Activated naive CD8-positive, alpha-beta T cell treated with anti-CD3 and anti-CD28 coated beads, Interleukin-2, amount 10 ng/mL, durations not matched to agents 7 days and 5 days (primary cell): Measurements from ENCODE around the gene SPDYE2. TPM values are rescaled to one million over a fixed set of nuclear protein-coding genes. Genes with fewer than 3 reads are reported as not detected.
"Not testable (repeated sequence)": the region's sequence is repeated elsewhere in the genome, so short reads cannot be mapped to it uniquely, and the experiment has no call there.

ENCODE experiments used
- ATAC-seq: fragments of 150-1000 bp; cut with Tn5 transposase; one replicate; pipeline ENCODE4 v1.10.0; 2021; ENCODE audit warnings: low read depth, moderate library complexity
- POLR2A ChIA-PET: fragments of 350-600 bp; sonication (Branson Sonifier 250); formaldehyde crosslinking; loops from one replicate; lab custom pipeline; 2021; ENCODE audit warnings: antibody characterized with exemption; lab: Charles Lee
- DNase-seq: peaks from one replicate; pipeline ENCODE4 v3.0.0; 2021
- H3K27ac Mint-ChIP-seq: one replicate; pipeline ENCODE4 v1.8.0; 2022; ENCODE audit warnings: mild to moderate bottlenecking, mixed read lengths
- H3K27me3 Mint-ChIP-seq: one replicate; pipeline ENCODE4 v1.8.0; 2022; ENCODE audit warnings: mild to moderate bottlenecking, moderate library complexity, mixed read lengths
- H3K36me3 Mint-ChIP-seq: one replicate; pipeline ENCODE4 v1.8.0; 2021; ENCODE audit warnings: mild to moderate bottlenecking, mixed read lengths
- H3K4me1 Mint-ChIP-seq: one replicate; pipeline ENCODE4 v1.8.0; 2021; ENCODE audit warnings: mixed read lengths
- H3K4me3 Mint-ChIP-seq: one replicate; pipeline ENCODE4 v1.8.0; 2022; ENCODE audit warnings: mild to moderate bottlenecking, moderate library complexity, mixed read lengths
- H3K9me3 Mint-ChIP-seq: one replicate; pipeline ENCODE4 v1.8.0; 2021; ENCODE audit warnings: mixed read lengths
- total RNA-seq, 2 experiments: library from RNA; stranded (reverse); gene quantifications; one replicate each; pipeline ENCODE4 v1.2.3, GENCODE V29; 2021

SPDYE2 gene
- under 1 TPM in 1 of 2 experiments, not detected in 1; 0.28 TPM for total RNA-seq

- H3K36me3 Mint-ChIP-seq, ATAC-seq, H3K27me3 Mint-ChIP-seq, H3K9me3 Mint-ChIP-seq, DNase-seq, H3K4me1 Mint-ChIP-seq, POLR2A ChIA-PET, H3K4me3 Mint-ChIP-seq, H3K27ac Mint-ChIP-seq: not testable (repeated sequence)
These were observed at the start of gene SPDYE2 for GRCh38 chr7:102550808-102551422. Gene SPDYE2, plus strand, starts transcription at chr7:102551226. Its CDS starts 2,030 bp downstream, at chr7:102553256.

- POLR2A ChIA-PET, H3K4me1 Mint-ChIP-seq, H3K36me3 Mint-ChIP-seq, H3K27ac Mint-ChIP-seq, H3K4me3 Mint-ChIP-seq, DNase-seq, H3K9me3 Mint-ChIP-seq, H3K27me3 Mint-ChIP-seq, ATAC-seq: not testable (repeated sequence)
These were observed 47.9 kb upstream of the SPDYE2 start for GRCh38 chr7:102503141-102503540.

- H3K4me1 Mint-ChIP-seq, H3K27ac Mint-ChIP-seq, DNase-seq, H3K27me3 Mint-ChIP-seq, POLR2A ChIA-PET, H3K9me3 Mint-ChIP-seq, ATAC-seq, H3K4me3 Mint-ChIP-seq, H3K36me3 Mint-ChIP-seq: not testable (repeated sequence)
These were observed 45.5 kb upstream of the SPDYE2 start for GRCh38 chr7:102505298-102506185.

- POLR2A ChIA-PET, DNase-seq, H3K4me3 Mint-ChIP-seq, H3K27ac Mint-ChIP-seq, H3K36me3 Mint-ChIP-seq, H3K4me1 Mint-ChIP-seq, ATAC-seq, H3K27me3 Mint-ChIP-seq, H3K9me3 Mint-ChIP-seq: not testable (repeated sequence)
These were observed 43.5 kb upstream of the SPDYE2 start for GRCh38 chr7:102507410-102508088.

GRCh38 chr7:102510575-102510974 lies 40.5 kb upstream of the SPDYE2 start:
- H3K27me3 Mint-ChIP-seq, DNase-seq, H3K4me3 Mint-ChIP-seq, POLR2A ChIA-PET, H3K4me1 Mint-ChIP-seq, ATAC-seq, H3K36me3 Mint-ChIP-seq, H3K9me3 Mint-ChIP-seq, H3K27ac Mint-ChIP-seq: not testable (repeated sequence)

- H3K9me3 Mint-ChIP-seq, H3K27ac Mint-ChIP-seq, POLR2A ChIA-PET, DNase-seq, H3K4me3 Mint-ChIP-seq, H3K36me3 Mint-ChIP-seq, H3K27me3 Mint-ChIP-seq, H3K4me1 Mint-ChIP-seq: not testable (repeated sequence)
- peak; percentile 73 for ATAC-seq
These were observed 39.0 kb upstream of the SPDYE2 start for GRCh38 chr7:102511860-102512522.

GRCh38 chr7:102512642-102513221 lies 38.3 kb upstream of the SPDYE2 start:
- H3K36me3 Mint-ChIP-seq, DNase-seq, H3K27me3 Mint-ChIP-seq, H3K27ac Mint-ChIP-seq, POLR2A ChIA-PET, H3K4me3 Mint-ChIP-seq, H3K9me3 Mint-ChIP-seq, ATAC-seq, H3K4me1 Mint-ChIP-seq: not testable (repeated sequence)

- ATAC-seq, H3K9me3 Mint-ChIP-seq, H3K27ac Mint-ChIP-seq, H3K27me3 Mint-ChIP-seq, H3K4me3 Mint-ChIP-seq, DNase-seq, H3K4me1 Mint-ChIP-seq, H3K36me3 Mint-ChIP-seq, POLR2A ChIA-PET: not testable (repeated sequence)
These were observed 35.9 kb upstream of the SPDYE2 start for GRCh38 chr7:102514881-102515721.

- ATAC-seq, H3K4me3 Mint-ChIP-seq, H3K36me3 Mint-ChIP-seq, H3K4me1 Mint-ChIP-seq, H3K9me3 Mint-ChIP-seq, H3K27ac Mint-ChIP-seq, POLR2A ChIA-PET, DNase-seq, H3K27me3 Mint-ChIP-seq: not testable (repeated sequence)
These were observed 35.1 kb upstream of the SPDYE2 start for GRCh38 chr7:102515889-102516288.

- H3K4me1 Mint-ChIP-seq, H3K4me3 Mint-ChIP-seq, H3K27ac Mint-ChIP-seq, H3K9me3 Mint-ChIP-seq, H3K27me3 Mint-ChIP-seq, DNase-seq, H3K36me3 Mint-ChIP-seq, POLR2A ChIA-PET, ATAC-seq: not testable (repeated sequence)
These were observed 34.1 kb upstream of the SPDYE2 start for GRCh38 chr7:102516951-102517350.

GRCh38 chr7:102517550-102518147 lies 33.4 kb upstream of the SPDYE2 start, which contains the start of gene RASA4B:
Gene RASA4B, minus strand, starts transcription at chr7:102517777. Its CDS starts 67 bp downstream, at chr7:102517710.
- H3K9me3 Mint-ChIP-seq, H3K27ac Mint-ChIP-seq, POLR2A ChIA-PET, H3K4me1 Mint-ChIP-seq, H3K27me3 Mint-ChIP-seq, H3K36me3 Mint-ChIP-seq, DNase-seq, H3K4me3 Mint-ChIP-seq: not testable (repeated sequence)
- ATAC-seq, result peak; percentile 99

GRCh38 chr7:102520797-102521196 lies 30.2 kb upstream of the SPDYE2 start:
- H3K9me3 Mint-ChIP-seq, POLR2A ChIA-PET, H3K4me3 Mint-ChIP-seq, DNase-seq, ATAC-seq, H3K27me3 Mint-ChIP-seq, H3K36me3 Mint-ChIP-seq, H3K4me1 Mint-ChIP-seq, H3K27ac Mint-ChIP-seq: not testable (repeated sequence)
